DMS79 (cell line): ENCODE measurements around the gene ZNF385B.

Experiments
- DNase-seq: peaks from one replicate; lab custom pipeline; 2025; lab: John Stamatoyannopoulos, UW

ZNF385B gene

DNA sequence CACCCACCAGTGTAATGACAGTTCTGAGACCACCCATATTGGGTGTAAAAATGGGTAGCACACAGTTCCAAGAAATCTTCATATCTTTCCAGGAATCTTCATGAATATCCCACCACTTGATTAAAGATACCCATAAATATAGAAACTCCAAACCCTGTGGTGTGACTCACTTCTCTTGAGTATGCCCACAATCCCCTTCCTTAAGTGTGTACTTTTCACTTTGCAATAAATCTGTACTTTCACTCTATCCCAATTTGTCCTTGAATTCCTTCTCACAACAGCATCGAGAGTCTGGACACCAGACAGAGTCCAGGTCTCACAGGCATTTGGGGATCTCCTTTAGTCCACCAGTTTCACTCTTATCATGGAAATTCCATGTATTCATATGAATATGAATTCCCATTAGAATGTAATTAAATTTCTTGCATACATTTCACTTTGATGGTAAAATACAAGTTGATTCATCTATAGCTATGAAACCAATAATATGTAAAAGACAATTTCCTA lies 309.8 kb downstream of the ZNF385B start:
- DNase-seq = no peak

DNA sequence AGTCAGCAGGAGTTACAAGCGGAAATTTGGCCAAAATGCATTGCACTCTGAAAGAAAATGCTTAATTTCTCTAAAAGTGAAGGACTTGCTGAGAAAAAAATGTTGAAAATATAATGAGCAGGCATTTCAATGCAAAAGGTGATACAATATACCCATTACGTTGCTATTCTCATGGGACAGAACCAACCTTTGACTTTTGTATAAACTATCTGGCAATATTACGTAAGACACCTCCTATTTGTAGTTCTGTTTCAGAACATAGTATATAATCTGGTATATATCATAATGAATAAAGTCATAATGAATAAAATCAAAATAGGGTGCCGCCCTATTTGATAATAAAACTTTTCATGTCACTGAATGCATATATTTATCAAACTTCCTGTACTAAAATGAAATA lies 310.6 kb downstream of the ZNF385B start:
- DNase-seq = no peak

DNA sequence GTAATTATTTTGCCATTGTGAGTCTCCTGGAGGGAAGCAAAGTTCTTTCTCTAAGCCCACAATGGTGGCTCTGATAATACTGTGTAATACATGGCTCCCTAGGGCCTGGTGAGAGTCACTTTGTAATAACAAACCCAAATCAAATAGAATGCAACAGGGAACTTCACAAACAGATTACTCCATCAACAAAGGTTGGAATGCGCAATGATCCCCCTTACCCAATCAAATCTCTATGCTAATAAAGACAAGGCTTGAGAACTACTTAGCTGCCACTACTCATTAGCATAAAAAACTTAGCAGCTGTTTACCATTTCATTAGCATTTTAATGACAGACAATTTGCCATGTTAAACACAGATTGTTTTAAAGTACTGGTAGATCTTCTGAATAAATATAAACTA lies 311.2 kb downstream of the ZNF385B start:
- no peak for DNase-seq

DNA sequence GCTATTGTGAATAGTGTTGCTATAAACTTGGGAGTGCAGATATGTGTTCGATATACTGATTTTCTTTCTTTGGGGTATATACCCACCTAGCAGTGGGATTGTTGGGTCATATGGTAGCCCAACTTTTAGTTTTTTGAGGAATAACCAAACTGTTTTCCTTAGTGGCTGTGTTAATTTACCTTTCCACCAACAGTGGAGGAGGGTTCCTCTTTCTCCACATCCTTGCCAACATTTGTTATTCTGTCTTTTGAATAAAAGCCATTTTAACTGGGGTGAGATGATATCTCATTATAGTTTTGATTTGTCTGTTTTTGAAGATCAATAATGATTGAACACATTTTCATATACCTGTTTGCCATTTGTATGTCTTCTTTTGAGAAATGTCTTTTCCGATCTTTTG lies 314.8 kb downstream of the ZNF385B start:
- DNase-seq = no peak

DNA sequence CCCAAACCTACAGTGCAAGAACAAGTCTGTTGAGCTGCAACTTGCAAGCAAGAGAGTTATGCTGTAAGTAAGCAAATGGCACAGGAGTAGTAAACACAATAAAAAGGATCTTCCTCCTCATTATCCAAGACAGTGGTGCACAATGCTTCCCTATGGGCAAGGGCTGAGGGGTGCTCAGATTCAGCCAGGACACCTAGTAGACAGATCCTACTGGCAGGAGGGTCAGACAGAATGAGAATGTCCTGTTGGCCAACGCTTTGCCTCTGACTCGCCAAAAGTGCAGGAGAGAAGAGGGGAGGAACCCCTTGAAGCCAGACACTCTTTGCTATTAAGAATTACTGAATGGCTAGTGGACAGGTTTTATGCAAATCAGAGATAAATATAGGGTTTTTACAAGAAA lies 316.4 kb downstream of the ZNF385B start:
- DNase-seq = no peak

DNA sequence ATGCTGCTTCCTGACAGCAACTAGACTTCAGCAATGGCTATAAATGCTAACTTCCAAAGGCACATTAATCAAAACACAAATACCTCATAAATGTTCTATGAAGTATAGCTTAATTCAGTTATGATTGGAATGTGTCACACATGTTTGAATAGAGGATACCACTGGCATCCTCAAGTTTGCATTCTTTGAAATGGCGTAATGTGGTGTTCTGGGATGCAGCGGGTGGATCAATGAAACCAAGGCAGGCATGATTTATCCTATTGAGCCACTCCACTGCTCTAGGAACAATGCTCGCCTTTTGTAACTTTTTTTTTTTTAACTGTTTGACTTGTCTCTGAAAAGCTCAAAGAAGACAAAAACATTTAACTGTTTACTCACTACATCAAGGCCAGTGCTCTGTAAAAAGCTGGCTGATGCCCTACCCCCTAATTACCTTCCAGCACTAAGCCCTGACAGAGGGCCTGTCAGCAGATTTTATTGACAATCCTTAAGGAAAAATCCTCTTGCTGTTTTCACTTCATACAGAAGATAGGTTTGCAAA lies 318.0 kb downstream of the ZNF385B start:
- DNase-seq = no peak

DNA sequence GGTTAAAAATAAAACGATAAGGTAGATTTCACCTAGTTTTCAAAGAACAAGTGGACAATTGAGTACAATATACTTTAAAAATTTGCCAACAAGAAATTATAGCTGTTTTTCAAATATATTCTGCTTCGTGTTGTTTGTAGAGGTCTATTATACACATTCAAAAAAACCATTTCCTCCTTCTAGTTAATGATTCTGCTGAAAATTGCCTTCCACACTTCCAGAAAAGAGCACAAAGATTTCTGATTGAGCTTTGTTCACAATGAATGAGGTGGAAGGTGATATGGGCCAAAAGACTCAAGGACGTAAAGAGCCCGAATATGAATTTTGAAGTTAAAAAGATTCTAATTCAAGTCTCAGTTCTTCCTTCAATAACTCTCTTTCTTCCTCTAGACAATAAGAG lies 319.8 kb downstream of the ZNF385B start:
- no peak for DNase-seq

DNA sequence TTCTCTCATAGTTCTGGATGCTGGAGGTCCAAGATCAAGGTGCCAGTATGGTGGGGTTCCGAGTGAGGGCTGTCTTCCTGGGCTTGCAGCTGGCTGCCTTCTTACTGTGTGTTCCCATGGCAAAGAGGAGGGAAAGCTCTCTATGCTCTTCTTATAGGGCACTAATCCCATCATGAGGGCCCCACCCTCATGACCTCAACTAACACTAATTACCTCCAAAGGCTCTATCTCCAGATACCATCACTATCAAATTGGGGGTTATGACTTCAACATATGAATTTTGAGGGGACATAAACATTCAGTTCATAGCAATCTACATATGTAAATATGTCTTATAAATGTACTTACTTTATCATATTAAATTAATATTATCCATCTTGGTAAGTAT lies 322.3 kb downstream of the ZNF385B start:
- no peak for DNase-seq

DNA sequence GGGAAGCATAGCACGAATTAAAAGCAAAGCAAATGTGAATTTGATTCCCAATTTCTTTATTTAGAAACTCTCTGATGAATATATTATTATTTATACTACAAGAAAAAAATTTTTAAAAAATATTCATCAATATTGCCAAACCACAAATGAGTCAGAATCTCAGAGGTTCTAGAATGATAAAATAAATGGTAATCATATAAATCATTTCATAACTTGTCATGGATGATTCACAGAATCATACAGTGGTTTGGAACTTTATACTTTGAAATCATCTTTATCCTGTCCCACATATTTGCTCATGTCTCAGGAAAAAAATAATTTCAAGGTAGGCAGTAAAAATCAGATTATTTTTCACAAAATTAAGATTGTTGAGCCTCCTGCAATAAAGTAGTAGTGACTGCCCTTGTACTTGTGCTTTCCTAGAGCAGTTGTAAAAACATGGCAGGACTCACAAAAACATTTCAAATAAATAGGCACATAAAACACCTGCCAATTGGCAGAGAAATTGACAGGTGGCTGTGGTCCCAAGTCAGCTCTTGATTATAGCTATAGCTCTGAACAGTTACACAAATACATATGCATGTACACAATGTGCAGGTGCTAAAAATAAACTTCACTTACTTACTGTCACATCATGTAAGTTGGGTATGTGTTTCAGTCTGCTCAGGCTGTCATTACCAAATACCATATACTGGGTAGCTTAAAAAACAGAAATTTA lies 322.8 kb downstream of the ZNF385B start:
- no peak for DNase-seq

DNA sequence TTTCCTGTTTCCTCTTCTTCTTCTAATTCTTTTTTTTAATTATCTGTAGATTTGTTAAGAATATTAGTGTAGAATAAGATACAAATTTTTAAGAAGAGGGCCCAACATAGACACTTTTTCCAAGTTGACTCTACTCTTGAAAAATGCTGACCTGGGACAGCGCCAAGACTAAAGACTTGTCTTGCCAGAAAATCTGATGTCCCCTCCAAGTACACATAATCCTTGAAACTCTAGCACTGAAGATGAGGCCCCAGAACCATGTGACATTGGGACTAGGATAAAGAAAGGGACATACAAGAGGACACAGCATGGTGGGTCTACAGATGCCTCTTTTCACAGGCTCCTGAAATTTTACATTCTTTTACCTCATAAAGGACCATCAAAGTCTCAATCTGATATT lies 325.2 kb downstream of the ZNF385B start:
- DNase-seq = no peak

DNA sequence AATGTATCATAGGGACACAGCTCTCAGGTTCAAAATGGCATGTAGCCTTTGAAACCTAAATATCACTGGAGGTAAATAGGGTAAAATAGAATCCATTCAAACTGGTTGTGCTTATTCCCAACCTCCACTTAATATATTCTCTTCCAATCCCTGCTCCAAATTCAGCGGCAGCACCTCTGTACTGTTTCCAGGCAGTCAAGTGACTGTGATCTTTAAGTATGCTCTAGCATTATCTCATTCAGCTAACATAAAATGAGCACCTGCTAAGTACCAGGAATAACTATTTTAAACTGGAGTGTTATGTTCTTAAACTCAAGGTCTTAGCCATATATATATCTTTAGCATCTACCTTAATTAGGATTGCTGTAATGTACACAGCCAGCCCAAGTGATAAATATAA lies 327.5 kb downstream of the ZNF385B start:
- no peak for DNase-seq

DNA sequence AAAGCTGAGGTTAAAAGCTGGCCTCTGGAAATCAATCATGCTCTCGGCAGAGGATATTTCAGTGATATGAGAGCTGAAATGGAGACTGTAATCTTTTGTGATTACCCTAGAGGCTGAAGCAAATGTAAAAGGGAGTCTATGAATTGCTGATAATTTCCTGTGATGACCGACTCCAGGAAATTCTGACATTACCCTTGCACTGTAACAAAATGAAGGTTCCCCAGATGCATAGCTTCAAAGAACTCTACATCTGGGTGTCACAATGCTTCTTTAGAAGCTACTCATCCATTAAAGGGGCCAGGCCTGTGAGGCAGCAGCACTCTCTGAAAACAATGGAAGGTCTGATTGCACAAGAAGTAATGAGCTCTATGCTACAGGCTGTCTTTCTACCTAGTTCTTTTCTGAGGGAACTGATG lies 328.5 kb downstream of the ZNF385B start:
- no peak for DNase-seq

DNA sequence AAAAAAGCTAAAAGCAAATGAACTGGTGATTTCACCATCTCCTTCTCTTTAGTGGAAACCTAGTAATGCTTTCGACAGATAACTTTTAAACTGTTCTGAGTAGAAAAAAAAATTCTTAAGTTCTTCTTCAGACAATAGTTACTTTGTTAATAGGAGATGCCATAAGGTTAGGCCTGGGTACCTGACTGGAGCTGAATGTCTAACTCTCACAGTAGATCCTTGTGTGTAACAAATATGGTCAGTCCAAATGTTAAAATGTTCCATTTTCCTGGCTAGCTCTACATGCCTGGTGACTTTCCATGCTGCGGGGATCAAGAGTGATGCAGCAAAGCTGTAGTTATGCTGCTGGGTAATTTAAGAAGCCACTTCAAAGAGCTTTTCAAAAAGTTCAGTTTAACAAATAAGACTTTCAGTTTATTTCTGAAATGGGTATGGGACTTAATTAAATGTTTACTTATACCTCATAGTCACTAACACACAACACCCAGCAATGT lies 332.8 kb downstream of the ZNF385B start:
- no peak for DNase-seq

DNA sequence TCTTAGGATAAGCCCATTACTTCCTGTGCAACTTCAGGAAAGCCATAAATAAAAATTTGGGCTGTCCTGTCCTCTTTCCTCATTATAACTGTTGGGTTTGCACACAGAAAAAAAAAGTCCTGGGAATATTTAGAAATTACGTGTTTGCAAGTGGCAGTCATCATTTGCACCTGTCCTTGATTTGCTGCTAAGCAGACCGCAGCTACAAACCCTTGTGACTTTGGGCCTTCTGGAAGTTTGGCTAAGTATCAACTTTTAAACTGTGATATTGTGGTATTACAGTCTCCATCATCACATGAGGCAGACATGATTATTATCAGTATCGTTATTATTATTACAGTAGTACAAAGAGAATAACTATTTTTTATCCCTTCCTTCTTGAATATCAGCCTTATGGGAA lies 336.1 kb downstream of the ZNF385B start:
- no peak for DNase-seq

DNA sequence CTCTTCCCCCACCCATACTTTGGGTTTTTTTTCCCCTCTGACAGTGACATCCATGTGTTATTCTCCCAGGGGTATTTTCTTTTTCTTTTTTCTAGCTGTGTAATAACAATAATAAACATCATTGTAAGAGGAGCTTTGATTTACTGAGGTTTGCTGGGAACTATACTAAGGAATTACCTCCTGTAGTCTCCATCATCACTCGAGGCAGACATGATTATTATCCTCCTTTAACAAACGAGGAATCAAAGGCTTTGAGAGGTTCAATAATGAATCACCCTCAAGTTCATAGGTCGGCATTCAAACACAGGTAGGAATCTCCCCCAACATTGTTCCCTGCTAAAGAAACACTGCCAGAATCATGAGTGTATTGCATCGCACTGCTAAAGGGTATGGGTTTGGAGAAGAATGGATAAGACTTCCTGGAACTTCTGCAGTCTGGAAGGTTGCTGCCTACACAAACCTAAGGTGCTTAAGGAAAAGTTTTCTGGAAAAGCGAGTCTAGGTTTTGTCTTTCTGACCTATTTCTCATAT lies 336.5 kb downstream of the ZNF385B start:
- no peak for DNase-seq

DNA sequence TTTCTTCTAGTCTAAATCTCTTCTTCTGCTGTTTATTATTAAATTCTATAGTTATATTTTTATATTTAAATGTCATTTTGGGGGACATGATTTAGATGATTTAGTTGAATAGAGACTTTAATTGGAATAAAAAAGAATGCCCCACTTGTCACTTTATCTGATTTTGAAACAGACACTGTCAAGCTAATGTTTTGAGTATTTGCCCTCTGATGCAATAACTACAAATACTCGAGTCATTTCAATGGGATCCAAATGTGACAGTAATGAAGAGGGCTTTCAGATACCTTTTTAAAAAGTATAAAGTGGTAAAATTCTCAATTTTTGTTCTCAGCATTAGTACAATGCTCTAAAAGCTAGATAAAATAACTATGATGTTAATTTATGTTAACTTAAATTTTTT lies 339.5 kb downstream of the ZNF385B start:
- no peak for DNase-seq

DNA sequence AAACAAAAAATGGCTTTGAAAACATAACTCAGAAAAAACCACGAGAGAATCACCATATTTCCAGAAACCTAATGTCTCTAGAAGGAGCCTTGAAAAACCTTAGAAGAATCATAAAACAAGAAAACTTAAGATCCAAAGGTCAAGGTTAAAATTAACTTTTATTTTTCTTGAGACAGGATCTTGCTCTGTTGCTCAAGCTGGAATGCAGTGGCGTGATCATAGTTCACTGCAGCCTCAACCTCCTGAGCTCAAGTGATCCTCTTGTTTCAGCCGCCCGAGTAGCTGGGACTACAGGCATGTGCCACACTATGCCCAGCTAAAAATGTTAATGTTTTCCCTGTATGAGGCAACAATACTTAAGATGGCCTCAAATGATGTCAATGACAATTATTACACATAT lies 342.6 kb downstream of the ZNF385B start:
- DNase-seq = no peak

DNA sequence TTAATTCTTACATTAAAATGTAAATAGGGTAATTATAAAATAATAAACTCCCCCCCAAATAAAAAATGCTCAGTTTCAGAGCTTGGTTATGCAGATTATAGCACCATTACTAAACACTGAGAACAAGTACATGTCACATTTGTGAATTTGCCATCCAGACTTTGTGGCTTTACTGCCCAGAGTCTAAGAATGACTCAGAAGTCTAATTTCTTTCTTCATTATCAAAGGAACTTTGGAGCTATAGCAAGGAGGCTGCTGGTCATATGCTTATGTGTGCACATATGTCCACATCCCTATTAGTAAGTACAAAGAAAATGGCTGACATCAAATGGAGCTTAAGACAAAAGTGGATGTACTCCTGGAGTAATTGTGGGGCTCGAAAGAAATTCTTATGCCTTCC lies 348.2 kb downstream of the ZNF385B start:
- no peak for DNase-seq

DNA sequence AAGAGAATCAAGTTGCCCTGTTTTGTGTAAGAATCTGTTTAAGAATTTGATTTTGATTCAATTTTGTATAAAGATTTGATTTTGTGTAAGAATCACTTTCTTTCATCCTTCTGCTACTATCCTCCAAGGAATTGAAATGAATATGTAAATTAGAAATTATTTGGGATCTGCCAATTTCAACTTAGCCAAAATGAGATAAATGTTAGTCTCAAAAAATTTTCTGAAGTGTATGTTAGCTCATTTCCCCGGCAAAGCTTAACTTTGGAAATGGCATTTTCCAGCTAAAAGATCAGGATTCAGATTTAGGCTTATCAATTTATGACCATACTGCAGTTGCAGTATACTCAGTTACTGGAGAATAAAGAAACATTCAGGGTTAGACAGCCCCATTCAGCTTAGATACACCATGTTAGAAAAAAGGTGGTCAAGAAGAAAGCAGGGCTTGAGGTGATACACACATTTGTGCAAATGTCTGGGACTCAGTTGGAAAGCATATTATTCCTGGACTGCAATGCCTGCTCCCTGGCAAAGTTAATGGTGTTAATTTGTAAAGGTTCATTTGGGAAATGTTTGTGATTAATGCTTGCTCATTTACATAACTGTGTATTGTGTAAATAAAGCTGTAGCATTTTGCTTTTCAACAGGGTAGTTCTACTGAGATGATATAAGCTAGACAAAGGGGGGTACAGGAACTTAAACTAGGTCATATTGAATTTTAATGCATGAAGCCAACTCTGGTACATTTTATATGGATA lies 349.0 kb downstream of the ZNF385B start:
- no peak for DNase-seq

DNA sequence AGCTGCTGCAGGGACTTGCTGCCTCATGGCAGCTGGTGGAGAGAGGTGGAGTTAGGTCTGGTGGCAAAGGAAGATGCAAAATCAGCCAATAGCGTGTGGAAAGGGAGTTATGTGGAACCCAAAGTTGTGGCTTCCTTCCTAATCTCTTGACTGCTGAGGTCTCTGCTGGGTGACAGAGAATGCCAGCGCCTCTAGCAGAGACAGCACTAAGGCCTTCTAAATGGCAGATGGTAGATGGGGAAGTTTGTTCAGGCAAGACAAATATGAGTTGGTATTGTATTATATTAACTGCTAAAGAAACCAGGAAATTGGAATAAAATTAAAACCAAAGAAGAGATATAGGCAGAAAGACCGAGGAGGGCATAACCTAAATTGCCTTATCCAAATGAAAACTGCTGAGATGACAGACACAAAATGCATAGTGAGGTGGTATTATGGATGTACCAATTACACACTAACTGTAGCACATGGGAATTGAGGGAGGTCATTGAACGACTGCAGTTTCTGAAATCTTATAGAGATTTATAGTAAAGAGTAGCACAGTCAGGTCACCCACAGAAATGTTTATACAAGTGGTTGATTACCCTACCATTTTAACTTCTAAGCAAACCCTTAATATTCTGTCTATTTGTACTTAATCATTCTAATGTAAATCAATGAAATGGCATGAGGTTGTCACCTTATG lies 350.2 kb downstream of the ZNF385B start:
- no peak for DNase-seq

DNA sequence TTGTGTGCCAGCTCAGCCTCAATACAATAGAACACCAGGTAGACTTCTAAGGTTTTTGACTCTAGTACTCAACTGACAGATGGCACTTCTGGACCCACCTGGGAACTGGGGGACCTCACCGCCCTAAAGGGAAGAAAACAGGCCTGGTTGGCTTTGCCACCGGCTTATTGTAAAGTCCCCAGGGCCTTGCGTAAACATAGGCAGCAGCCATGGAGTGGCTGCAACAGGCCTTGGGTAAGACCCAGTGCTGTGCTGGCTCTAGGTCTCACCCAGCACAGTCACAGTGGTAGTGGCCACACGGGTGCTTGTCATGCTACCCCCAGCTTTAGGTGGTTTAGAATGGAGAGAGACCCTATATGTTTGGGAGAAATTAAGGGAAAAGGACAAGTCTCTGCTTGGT lies 366.1 kb downstream of the ZNF385B start:
- DNase-seq = no peak

DNA sequence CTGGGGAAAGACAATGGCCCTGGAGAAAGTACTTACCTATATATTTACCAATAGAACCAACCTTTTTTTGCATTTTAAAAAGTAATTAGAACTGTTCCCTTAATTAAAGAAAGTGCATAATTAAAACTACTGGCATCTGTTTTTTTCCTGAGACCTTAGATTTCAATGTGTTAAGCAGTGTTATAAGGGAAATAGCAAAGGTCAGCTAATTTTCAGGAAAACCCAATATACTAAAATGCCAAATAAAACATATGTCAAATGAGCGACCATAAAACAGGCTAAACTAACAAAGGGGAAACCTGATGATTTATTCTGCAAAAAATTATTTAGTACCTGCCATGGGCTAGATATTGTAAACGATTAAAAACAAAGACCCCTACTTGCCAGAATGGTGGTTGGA lies 372.8 kb downstream of the ZNF385B start:
- no peak for DNase-seq
